HG03039 (cell line): ENCODE results near the gene HSPG2.

Experiments used
- ATAC-seq: cut with Tn5 transposase; IDR thresholded peaks from one replicate; pipeline ENCODE4 v1.9.1; 2021; ENCODE audit warnings: mild to moderate bottlenecking, moderate library complexity; ENCODE audit not compliant: unreplicated experiment

Gene HSPG2

GRCh38 chr1:21884456-21885235, 52.5 kb downstream of the HSPG2 start:
- ATAC-seq: no peak

- no peak for ATAC-seq
These were observed 54.2 kb downstream of the HSPG2 start for GRCh38 chr1:21882721-21883415.

GRCh38 chr1:21881250-21881649, 55.9 kb downstream of the HSPG2 start:
- ATAC-seq: no peak

GRCh38 chr1:21880619-21880970, 56.5 kb downstream of the HSPG2 start:
- no peak for ATAC-seq

GRCh38 chr1:21879928-21880618, 57.0 kb downstream of the HSPG2 start:
- no peak for ATAC-seq

- ATAC-seq: no peak
These were observed 58.2 kb downstream of the HSPG2 start for GRCh38 chr1:21878840-21879478.

- ATAC-seq: no peak
These were observed 58.9 kb downstream of the HSPG2 start for GRCh38 chr1:21878009-21878773.

- no peak for ATAC-seq
These were observed 60.8 kb downstream of the HSPG2 start for GRCh38 chr1:21876267-21876666.

GRCh38 chr1:21875621-21876063, 61.5 kb downstream of the HSPG2 start:
- ATAC-seq: no peak

- no peak for ATAC-seq
These were observed 62.1 kb downstream of the HSPG2 start for GRCh38 chr1:21874778-21875547.

- no peak for ATAC-seq
These were observed 62.8 kb downstream of the HSPG2 start for GRCh38 chr1:21874328-21874727.

GRCh38 chr1:21873761-21874160, 63.3 kb downstream of the HSPG2 start:
- ATAC-seq: no peak

GRCh38 chr1:21873174-21873573, 63.9 kb downstream of the HSPG2 start:
- no peak for ATAC-seq

GRCh38 chr1:21872445-21873079, 64.5 kb downstream of the HSPG2 start:
- no peak for ATAC-seq

GRCh38 chr1:21871943-21872342, 65.2 kb downstream of the HSPG2 start:
- no peak for ATAC-seq

- ATAC-seq: no peak
These were observed 66.5 kb downstream of the HSPG2 start for GRCh38 chr1:21870611-21871010.

- ATAC-seq: no peak
These were observed 67.4 kb downstream of the HSPG2 start for GRCh38 chr1:21869620-21870121.

GRCh38 chr1:21868941-21869454, 68.1 kb downstream of the HSPG2 start:
- ATAC-seq: no peak

- no peak for ATAC-seq
These were observed 68.6 kb downstream of the HSPG2 start for GRCh38 chr1:21868482-21868881.
